HG02759 (cell line): Measurements from ENCODE around the gene TBCD.

Experiments
- ATAC-seq: cut with Tn5 transposase; IDR thresholded peaks from one replicate; pipeline ENCODE4 v1.9.1; 2021; ENCODE audit warnings: mild to moderate bottlenecking, moderate library complexity; ENCODE audit not compliant: unreplicated experiment

The TBCD gene

GRCh38 chr17:82932518-82933310 is 180.8 kb downstream of the TBCD start:
- no peak for ATAC-seq

GRCh38 chr17:82933911-82934310 is 182.0 kb downstream of the TBCD start:
- no peak for ATAC-seq

- no peak for ATAC-seq
Measured at GRCh38 chr17:82935966-82936767, 184.3 kb downstream of the TBCD start.

GRCh38 chr17:82936768-82937171 is 184.9 kb downstream of the TBCD start:
- no peak for ATAC-seq

- no peak for ATAC-seq
Measured at GRCh38 chr17:82937411-82938371, 185.8 kb downstream of the TBCD start.

- ATAC-seq, result no peak
Measured at GRCh38 chr17:82938486-82938872, 186.6 kb downstream of the TBCD start.

GRCh38 chr17:82938873-82939620 is 187.2 kb downstream of the TBCD start:
- no peak for ATAC-seq

GRCh38 chr17:82939621-82940135 is 187.8 kb downstream of the TBCD start:
- no peak for ATAC-seq

- no peak for ATAC-seq
Measured at GRCh38 chr17:82940226-82941020, 188.6 kb downstream of the TBCD start.

GRCh38 chr17:82941021-82942001 is 189.4 kb downstream of the TBCD start:
- ATAC-seq, result no peak

- no peak for ATAC-seq
Measured at GRCh38 chr17:82942166-82943130, 190.6 kb downstream of the TBCD start.

- no peak for ATAC-seq
Measured at GRCh38 chr17:82943339-82943738, 191.5 kb downstream of the TBCD start.

GRCh38 chr17:82943751-82944150 is 191.9 kb downstream of the TBCD start:
- no peak for ATAC-seq

GRCh38 chr17:82944990-82945389 is 193.1 kb downstream of the TBCD start:
- no peak for ATAC-seq

- no peak for ATAC-seq
Measured at GRCh38 chr17:82946081-82946480, 194.2 kb downstream of the TBCD start.

- ATAC-seq, result no peak
Measured at GRCh38 chr17:82947051-82947991, 195.5 kb downstream of the TBCD start.
